H9 (cell line): Measurements from ENCODE around the gene NRXN3. TPM values are rescaled to one million over a fixed set of nuclear protein-coding genes. Genes with fewer than 3 reads are reported as not detected.

ENCODE experiments used
- DNase-seq: peaks from one replicate; pipeline ENCODE4 v3.0.0-alpha.2; 2017
- H2AFZ ChIP-seq: one replicate; pipeline ENCODE4 v1.6.1; 2013; ENCODE audit warnings: mild to moderate bottlenecking, low read length, control low read depth, moderate library complexity
- H2AK5ac ChIP-seq: 2 replicates; pipeline ENCODE4 v1.6.1; 2013; ENCODE audit warnings: low read length, control low read depth, mixed read lengths; ENCODE audit not compliant: insufficient read length
- H2BK120ac ChIP-seq: one replicate; pipeline ENCODE4 v1.6.1; 2013; ENCODE audit warnings: low read depth, mild to moderate bottlenecking, low read length, control low read depth, inconsistent platforms; ENCODE audit not compliant: poor library complexity, severe bottlenecking
- H2BK12ac ChIP-seq: 2 replicates; pipeline ENCODE4 v1.6.1; 2013; ENCODE audit warnings: low read length, control low read depth, mixed read lengths, low read depth; ENCODE audit not compliant: insufficient read length
- H2BK15ac ChIP-seq: 2 replicates; pipeline ENCODE4 v1.6.1; 2013; ENCODE audit warnings: low read depth, low read length, control low read depth
- H2BK20ac ChIP-seq: one replicate; pipeline ENCODE4 v1.6.1; 2013; ENCODE audit warnings: low read depth, mild to moderate bottlenecking, low read length, control low read depth, inconsistent platforms; ENCODE audit not compliant: poor library complexity, severe bottlenecking
- H2BK5ac ChIP-seq: 2 replicates; pipeline ENCODE4 v1.6.1; 2013; ENCODE audit warnings: low read length, control low read depth, mixed read lengths; ENCODE audit not compliant: insufficient read length
- H3K14ac ChIP-seq: 2 replicates; pipeline ENCODE4 v1.6.1; 2013; ENCODE audit warnings: low read length, control low read depth; ENCODE audit not compliant: insufficient read depth
- H3K18ac ChIP-seq: 2 replicates; pipeline ENCODE4 v1.6.1; 2013; ENCODE audit warnings: low read depth, mild to moderate bottlenecking, mixed read lengths, low read length, control low read depth; ENCODE audit not compliant: insufficient read length
- H3K23ac ChIP-seq: 2 replicates; pipeline ENCODE4 v1.6.1; 2013; ENCODE audit warnings: low read length, control low read depth, mixed read lengths, low read depth; ENCODE audit not compliant: insufficient read length
- H3K23me2 ChIP-seq: 2 replicates; pipeline ENCODE4 v1.6.1; 2013; ENCODE audit warnings: low read depth, mild to moderate bottlenecking, mixed read lengths, low read length, control low read depth; ENCODE audit not compliant: insufficient read length, poor library complexity, severe bottlenecking
- H3K27ac ChIP-seq: 2 replicates; pipeline ENCODE4 v1.5.1; 2013; ENCODE audit warnings: low read length, control low read depth, mixed read lengths, low read depth; ENCODE audit not compliant: insufficient read length
- H3K27me3 ChIP-seq: 2 replicates; pipeline ENCODE4 v1.6.1; 2013; ENCODE audit warnings: low read length, control low read depth, inconsistent platforms; ENCODE audit not compliant: insufficient read depth
- H3K4ac ChIP-seq: 2 replicates; pipeline ENCODE4 v1.6.1; 2013; ENCODE audit warnings: low read depth, mild to moderate bottlenecking, control low read depth, inconsistent platforms, low read length, moderate library complexity
- H3K4me1 ChIP-seq: 2 replicates; pipeline ENCODE4 v1.6.1; 2013; ENCODE audit warnings: low read length, control low read depth, inconsistent platforms; ENCODE audit not compliant: insufficient read depth
- H3K4me2 ChIP-seq: 2 replicates; pipeline ENCODE4 v1.6.1; 2013; ENCODE audit warnings: low read length, control low read depth, mixed read lengths; ENCODE audit not compliant: insufficient read length, insufficient read depth
- H3K56ac ChIP-seq: 2 replicates; pipeline ENCODE4 v1.6.1; 2013; ENCODE audit warnings: low read depth, mild to moderate bottlenecking, mixed read lengths, low read length, control low read depth; ENCODE audit not compliant: insufficient read length
- H3K79me1 ChIP-seq: 2 replicates; pipeline ENCODE4 v1.6.1; 2013; ENCODE audit warnings: low read depth, mild to moderate bottlenecking, moderate library complexity, low read length, control low read depth, inconsistent platforms; ENCODE audit not compliant: insufficient read depth, poor library complexity, severe bottlenecking
- H3K79me2 ChIP-seq: 2 replicates; pipeline ENCODE4 v1.6.1; 2013; ENCODE audit warnings: low read length, control low read depth, inconsistent platforms; ENCODE audit not compliant: insufficient read depth
- H3K9ac ChIP-seq: 2 replicates; pipeline ENCODE4 v1.6.1; 2013; ENCODE audit warnings: low read length, control low read depth, mixed read lengths; ENCODE audit not compliant: insufficient read length; ENCODE audit errors: extremely low read depth
- H3K9me3 ChIP-seq: one replicate; pipeline ENCODE4 v1.6.1; 2013; ENCODE audit warnings: low read depth, low read length, inconsistent platforms; ENCODE audit not compliant: control insufficient read depth
- H3T11ph ChIP-seq: one replicate; pipeline ENCODE4 v1.6.1; 2013; ENCODE audit warnings: mild to moderate bottlenecking, low read length, control low read depth, inconsistent platforms
- H4K20me1 ChIP-seq: one replicate; pipeline ENCODE4 v1.6.1; 2013; ENCODE audit not compliant: control insufficient read depth, insufficient read length, insufficient read depth
- H4K5ac ChIP-seq: 2 replicates; pipeline ENCODE4 v1.6.1; 2013; ENCODE audit warnings: low read depth, mild to moderate bottlenecking, mixed read lengths, low read length, control low read depth; ENCODE audit not compliant: insufficient read length
- H4K8ac ChIP-seq: replicated peaks from 2 replicates; pipeline ENCODE4 v1.6.1; 2013; ENCODE audit warnings: low read length, control low read depth, mixed read lengths, low read depth; ENCODE audit not compliant: insufficient read length
- H4K91ac ChIP-seq: 2 replicates; pipeline ENCODE4 v1.6.1; 2013; ENCODE audit warnings: low read depth, mild to moderate bottlenecking, moderate library complexity, mixed read lengths, low read length, control low read depth; ENCODE audit not compliant: insufficient read length
- H3K27ac Mint-ChIP-seq, 3 experiments: 2 replicates in 2 of 3; 3 replicates in 1 of 3; pipeline ENCODE4 v1.8.0; 2020 to 2021; ENCODE audit warnings: mixed read lengths in 3 of 3, mild to moderate bottlenecking in 1 of 3, moderate library complexity in 1 of 3
- H3K27me3 Mint-ChIP-seq: 2 replicates; pipeline ENCODE4 v1.8.0; 2021; ENCODE audit warnings: low read depth, mild to moderate bottlenecking, moderate library complexity, mixed read lengths
- H3K36me3 Mint-ChIP-seq, 3 experiments: 2 replicates in 2 of 3; 3 replicates in 1 of 3; pipeline ENCODE4 v1.8.0; 2020 to 2021; ENCODE audit warnings: low read depth in 3 of 3, mixed read lengths in 3 of 3; ENCODE audit not compliant: insufficient read depth in 1 of 3
- H3K4me1 Mint-ChIP-seq, 2 experiments: 2 replicates each; pipeline ENCODE4 v1.8.0; 2020; ENCODE audit warnings: mixed read lengths in 2 of 2
- H3K4me3 Mint-ChIP-seq, 2 experiments: 2 replicates in 1 of 2; 3 replicates in 1 of 2; pipeline ENCODE4 v1.8.0; 2020 to 2021; ENCODE audit warnings: mild to moderate bottlenecking in 2 of 2, mixed read lengths in 2 of 2, moderate library complexity in 1 of 2
- H3K9me3 Mint-ChIP-seq, 2 experiments: 2 replicates in 1 of 2; 3 replicates in 1 of 2; pipeline ENCODE4 v1.8.0; 2020; ENCODE audit warnings: mild to moderate bottlenecking in 2 of 2, mixed read lengths in 2 of 2, moderate library complexity in 1 of 2
- CTCF ChIP-seq: fragments of 200-600 bp; sonication (generic); conservative IDR thresholded peaks from 3 replicates; pipeline ENCODE4 v1.8.0; 2021; ENCODE audit warnings: antibody characterized with exemption, mild to moderate bottlenecking
- WGBS: extraction: QIAGEN DNeasy Blood & Tissue Kit; methylation state at CpG from one replicate; pipeline ENCODE4 v1.1.7; 2013; ENCODE audit warnings: missing lambda C conversion rate, low lambda C conversion rate, mixed read lengths; ENCODE audit not compliant: insufficient read length; ENCODE audit errors: extremely low coverage; 5-methylcytosine and 5-hydroxymethylcytosine counted together
- total RNA-seq: library from RNA; stranded (reverse); gene quantifications from 2 replicates; pipeline ENCODE4 v1.2.1, GENCODE V29; 2021

NRXN3 gene
- total RNA-seq, 1 experiment from 2014 or later, result 1.8 TPM

DNA sequence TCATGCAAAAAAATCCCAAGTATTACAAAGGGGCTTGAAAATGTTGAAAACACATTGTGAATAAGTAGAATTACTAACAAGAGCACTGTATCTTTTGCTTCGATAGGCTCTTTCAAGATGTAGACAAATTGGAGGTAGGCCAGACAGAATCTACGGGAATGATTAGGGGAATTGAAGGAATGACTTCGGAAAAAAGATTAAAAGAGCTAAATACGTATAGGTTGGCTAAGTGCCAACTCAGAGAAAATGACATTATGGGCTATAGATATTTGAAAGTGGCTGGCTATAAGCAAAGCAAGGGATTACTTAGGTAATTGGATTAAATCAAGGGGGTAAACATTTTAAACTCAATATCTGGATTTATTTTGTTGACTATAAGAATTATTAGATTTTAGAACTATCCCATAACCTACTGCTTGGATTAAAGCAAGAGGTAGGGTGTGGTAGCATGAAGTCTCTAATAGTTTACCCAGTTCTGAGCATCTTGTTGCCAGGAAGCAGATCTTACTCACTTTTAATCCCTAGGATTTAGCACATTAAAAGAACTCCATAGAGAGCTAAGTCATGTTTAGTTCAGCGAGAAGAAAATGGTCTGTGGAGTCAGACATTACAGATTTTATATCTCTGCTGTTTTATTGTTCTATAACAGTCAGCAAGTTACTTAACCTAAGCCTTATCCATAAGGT is 1551.4 kb downstream of the NRXN3 start:
- no peak overlapping the region for H4K91ac ChIP-seq
- no peaks in the 10 kb centered on the region for H3K9me3 ChIP-seq
- no peaks in the 10 kb centered on the region for H3K9me3 Mint-ChIP-seq
- WGBS, result no CpG with 5 or more reads among the region's 5 CpGs
- H3K23me2 ChIP-seq, result no peaks in the 10 kb centered on the region
- no peak overlapping the region for H3K4me2 ChIP-seq
- H3K4ac ChIP-seq, result no peak overlapping the region
- H2AFZ ChIP-seq, result no peak overlapping the region
- no peak overlapping the region for H3K23ac ChIP-seq
- no peak overlapping the region for H3K27ac Mint-ChIP-seq
- no peak for DNase-seq
- H3K27ac ChIP-seq, result no peak overlapping the region
- H3K27me3 Mint-ChIP-seq, result no peaks in the 10 kb centered on the region
- TF ChIP-seq CTCF, result no peak
- H3K18ac ChIP-seq, result no peak overlapping the region
- no peak overlapping the region for H3K56ac ChIP-seq
- no peaks in the 10 kb centered on the region for H3K79me2 ChIP-seq
- H3K27me3 ChIP-seq, result no peaks in the 10 kb centered on the region
- H3K4me3 Mint-ChIP-seq, result no peak overlapping the region
- no peak overlapping the region for H2BK12ac ChIP-seq
- H2AK5ac ChIP-seq, result no peak overlapping the region
- H3K36me3 Mint-ChIP-seq, result no peaks in the 10 kb centered on the region
- H3T11ph ChIP-seq, result no peak overlapping the region
- no peak overlapping the region for H3K9ac ChIP-seq
- no peak overlapping the region for H2BK120ac ChIP-seq
- H3K14ac ChIP-seq, result no peak overlapping the region
- H2BK20ac ChIP-seq, result no peak overlapping the region
- H2BK15ac ChIP-seq, result no peak overlapping the region
- H4K5ac ChIP-seq, result no peak overlapping the region
- no peak overlapping the region for H4K8ac ChIP-seq
- peaks cover 0 to 10% of the 10 kb centered on the region in 2 experiments; a peak in 2 of 4 replicates for H3K4me1 Mint-ChIP-seq
- H3K79me1 ChIP-seq, result no peaks in the 10 kb centered on the region
- H4K20me1 ChIP-seq, result no peaks in the 10 kb centered on the region
- H2BK5ac ChIP-seq, result no peak overlapping the region
- no peaks in the 10 kb centered on the region for H3K4me1 ChIP-seq
